ENCODE measurements around the gene SRP14.

The SRP14 gene

DNA sequence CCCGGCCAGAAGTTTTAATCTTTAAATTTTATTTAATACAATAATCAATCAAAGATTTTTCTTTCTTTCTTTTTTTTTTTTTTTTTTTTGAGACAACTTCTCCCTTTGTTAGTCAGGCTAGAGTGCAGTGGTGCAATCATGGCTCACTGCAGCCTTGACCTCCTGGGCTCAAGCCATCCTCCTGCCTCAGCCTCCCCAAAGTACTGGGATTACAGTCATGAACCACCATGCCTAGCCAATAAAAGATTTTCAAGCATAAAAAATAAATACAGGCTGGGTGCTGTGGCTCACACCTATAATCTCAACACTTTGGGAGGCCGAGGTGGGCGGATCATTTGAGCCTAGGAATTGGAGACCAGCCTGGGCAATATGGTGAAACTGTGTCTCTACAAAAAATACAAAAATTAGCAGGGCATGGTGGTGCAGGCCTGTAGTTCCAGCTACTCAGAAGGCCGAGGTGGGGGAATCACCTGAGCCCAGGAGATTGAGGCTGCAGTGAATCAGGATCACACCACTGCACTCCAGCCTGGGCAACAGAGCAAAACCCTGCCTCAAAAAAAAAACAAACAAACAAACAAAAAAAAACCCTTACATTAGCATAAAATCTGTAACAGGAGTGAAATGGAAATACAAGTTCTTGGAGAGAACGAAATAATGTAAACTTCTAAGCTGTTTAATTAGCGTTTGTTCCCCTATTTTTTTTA lies 29.1 kb upstream of the SRP14 start:
- no peak for DNase-seq

DNA sequence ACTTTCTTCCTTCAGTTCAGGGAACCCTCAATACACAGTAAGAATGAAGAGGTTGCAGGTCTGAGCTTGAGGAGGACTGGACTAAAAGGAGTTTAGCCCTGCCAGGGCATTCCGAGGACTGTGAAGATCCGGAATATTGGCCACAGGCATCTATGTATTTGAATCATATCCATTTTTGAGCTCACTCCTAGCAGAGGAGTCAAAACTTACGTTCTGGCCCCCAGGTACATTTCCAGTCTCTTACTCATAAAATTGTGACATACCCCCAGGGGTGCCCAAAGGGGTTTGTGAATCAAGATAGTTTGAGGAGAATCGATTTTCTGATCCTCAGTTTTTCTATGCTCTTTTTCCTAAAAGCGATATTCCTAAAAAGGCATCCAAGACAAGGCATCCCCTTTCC lies 27.6 kb upstream of the SRP14 start:
- no peak for DNase-seq

DNA sequence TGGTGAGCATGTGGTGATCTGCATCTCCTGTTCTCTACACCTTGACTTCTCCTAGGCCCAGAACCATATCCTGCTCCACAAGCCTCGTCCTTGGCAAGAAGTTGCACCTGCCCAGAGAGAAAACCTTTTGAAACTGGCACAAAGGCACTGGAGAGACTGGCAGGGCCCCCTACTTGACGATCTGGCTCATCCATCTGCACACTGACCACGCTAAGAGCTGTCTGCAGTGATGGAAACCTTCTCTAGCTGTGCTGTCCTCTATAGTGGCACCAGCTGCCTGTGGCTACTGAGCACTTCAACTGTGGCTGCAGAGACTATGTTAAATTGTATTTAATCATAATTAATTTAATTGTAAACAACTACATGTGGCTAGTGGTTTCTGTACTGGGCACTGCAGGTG lies 26.2 kb upstream of the SRP14 start:
- DNase-seq: peak; percentile 86

DNA sequence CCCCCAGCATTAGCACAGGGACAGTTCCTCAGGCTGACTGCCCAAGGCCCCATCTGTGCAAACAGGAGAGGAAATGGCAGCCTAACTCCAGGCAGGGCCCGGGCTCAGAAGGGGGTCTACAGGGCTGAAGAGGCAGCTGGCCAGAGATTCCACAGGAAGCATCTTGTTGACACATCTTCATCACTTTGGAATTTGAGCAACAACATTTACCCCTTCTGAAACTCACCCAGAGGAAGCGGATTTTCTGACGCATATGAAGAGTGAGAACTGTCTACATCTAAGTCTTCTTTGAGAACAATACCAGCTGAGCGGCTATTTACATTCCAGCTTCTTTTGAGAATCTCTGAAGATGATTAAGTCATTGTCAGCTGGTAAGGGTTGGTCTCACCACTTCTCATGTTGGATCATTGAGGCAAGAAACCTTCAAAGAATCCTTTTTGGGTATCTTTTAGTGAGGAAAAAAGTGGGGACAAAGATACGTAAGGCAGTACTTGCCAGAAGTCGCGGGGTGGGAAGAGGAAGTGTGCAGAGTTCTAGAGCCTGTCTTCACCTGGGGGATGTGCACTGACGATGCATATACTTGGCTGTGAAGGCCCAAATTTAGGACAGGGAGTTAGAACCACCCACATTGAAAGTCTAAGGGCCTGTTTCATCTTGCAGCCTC lies 25.4 kb upstream of the SRP14 start:
- DNase-seq: peak; percentile 62

DNA sequence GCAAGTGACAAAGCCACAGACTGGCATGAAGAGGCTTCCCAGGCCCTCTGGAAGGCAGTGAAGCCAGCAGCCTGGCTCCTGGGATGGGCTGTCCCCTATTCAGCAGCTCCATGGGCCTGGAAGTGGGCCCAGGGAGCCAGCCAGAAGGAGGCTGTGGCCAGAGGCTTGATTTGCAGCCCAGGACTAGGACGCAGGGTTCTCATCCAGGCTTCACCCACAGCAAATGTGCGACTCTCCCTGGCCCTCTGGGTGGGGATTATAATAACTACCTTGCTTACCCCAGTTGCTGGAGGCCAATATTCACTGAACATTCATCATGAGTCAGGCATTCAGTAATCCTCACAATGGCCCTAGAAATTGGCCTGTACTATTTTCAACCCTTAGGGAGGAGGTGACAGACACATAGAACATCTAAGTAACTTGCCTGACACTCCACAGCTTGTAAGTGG lies 24.6 kb upstream of the SRP14 start:
- DNase-seq: no peak

DNA sequence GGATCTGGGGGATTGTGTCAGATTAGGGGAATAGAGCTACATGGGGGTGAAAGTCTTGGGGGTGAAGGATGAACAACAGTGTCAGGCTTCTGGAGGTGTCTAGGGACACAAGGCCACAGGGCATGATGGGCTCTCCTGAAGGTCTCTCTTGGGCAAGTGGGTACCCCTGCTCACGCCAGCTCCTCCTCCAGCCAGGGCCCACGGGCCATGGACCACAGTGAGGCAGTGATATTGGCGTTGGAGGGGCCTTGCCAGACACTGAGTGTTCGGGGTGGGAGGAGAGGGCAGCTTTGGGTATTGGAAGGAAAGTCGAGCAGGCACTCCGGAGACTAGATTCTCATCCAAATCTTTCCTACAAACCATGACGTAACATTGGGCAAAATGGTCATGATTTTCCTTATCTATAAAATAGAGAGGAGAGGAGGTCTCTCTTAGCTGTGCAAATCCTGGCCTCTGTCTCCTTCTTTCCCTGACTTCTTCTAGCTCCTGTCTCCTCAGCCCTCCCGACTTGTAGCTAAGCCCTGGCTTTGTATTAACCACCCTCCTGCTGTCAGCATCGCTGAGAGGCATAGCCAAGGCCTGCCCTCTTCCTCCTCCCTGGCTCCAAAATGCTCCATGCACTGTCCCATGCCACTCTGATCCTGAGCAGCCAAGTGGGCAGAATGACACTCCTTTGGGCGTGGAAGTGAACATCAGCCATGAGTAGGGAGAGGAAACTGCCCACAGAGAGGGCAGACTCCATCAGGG lies 24.0 kb upstream of the SRP14 start:
- DNase-seq: no peak

DNA sequence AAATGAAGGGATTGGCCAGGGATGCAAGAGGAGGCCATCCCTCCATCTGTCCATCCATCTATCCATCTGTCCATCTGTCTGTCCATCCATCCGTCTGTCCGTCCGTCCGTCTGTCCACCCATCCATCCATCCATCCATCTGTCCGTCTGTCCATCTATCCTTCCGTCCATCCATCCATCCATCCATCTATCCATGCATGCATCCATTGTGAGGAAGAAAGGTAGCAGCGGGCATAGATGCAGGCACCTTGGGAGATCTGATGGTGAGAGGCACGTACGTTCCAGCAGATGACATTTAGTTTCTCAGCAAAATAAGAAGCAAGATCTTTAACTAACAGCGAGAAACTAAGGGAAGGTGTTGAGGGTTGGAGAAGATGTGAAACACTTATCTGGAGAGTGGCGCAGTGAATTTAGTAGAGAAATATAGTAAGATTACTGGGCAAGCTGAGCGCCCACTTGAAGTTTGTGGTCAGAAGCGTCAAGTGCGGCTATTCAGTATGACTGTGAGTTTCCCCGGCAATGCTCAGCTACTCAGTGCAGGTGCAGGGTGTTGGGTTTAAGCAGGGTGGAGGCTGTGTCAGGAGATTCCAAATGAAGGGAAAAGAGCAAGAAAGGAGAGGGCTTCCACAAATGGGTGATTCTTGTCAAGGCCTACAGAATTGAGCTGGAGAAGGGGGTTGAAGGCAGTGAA lies 22.4 kb upstream of the SRP14 start:
- no peak for DNase-seq

DNA sequence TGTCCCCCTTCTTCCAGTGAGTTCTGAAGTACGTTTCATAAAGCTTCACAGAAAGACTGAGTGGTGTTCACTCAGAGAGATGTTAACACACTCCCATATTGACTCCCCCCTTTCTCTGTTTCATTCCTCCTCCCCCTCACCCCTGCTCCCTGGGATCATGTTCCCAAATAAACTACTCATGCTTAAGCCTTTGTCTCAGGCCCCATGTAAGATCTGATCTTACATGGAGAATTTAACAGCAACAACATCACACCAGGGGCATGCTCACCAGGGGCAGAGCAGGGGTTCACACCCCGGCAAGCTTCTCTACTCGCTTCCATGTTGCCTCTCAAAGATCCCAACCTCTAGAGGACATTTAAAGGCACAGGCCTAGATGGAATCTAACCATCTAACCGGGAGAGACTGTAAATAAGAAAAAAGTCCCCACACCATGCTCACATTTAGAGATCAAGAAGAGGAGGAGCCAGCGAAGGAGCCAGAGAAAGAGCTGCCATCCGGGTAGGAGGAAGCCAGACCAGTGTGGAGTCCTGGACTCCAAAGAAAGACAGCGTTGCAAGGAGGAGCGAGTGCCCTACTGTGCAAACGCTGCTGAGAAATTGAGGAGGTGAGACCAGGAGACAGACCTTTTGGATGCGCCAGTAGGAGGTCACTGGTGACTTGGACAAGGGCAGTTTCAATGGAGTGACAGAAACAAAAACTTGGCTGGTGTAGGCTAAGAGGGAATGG lies 21.4 kb upstream of the SRP14 start:
- DNase-seq: no peak

DNA sequence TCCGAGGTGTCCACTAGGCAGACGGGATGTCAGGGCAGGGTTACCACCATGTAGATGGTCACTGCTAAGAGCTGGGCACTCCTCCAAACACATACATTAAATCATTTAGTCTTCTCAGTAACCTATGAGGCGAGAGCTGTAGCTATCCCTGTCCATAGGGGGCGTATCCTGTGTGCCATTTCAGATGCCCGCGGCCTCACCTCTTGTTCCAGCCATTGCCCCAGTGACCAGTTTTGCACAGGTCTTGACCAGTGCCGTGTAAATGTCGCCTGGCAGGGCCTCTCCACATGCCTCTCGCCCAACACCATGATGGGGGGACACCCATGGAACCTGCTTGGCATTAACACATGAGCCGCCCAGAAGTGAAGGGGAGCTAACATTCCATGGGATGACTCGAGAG lies 20.8 kb upstream of the SRP14 start:
- no peak for DNase-seq

DNA sequence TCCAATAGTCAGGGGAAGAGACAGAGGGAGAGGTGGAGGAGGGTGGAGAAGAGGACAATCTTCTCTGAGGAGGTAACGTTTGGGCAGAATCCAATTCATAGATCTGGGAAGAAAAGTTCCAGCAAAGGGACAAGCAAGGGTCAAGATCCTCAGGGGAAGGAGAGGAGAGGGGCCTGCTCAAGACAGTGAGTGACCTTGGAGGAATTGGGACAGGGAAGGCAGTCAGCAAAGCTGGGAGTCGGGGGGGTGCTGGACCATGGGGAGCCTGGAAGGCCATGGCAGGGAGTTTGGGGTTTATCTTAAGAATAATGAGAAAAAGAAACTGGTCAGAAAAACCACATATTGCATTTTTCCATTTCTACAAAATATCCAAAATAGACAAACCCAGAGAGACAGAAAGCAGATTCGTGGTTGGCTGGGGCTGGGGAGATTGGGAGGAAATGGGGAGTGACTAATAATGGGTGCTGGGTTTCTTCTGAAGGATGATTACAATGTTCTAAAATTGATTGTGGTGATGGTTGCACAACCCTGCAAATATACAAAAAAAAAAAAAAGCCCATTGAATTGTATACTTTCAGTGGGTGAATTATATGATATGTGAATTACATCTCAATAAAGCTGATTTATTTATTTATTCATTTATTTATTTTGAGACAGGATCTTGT lies 19.6 kb upstream of the SRP14 start:
- DNase-seq: no peak

DNA sequence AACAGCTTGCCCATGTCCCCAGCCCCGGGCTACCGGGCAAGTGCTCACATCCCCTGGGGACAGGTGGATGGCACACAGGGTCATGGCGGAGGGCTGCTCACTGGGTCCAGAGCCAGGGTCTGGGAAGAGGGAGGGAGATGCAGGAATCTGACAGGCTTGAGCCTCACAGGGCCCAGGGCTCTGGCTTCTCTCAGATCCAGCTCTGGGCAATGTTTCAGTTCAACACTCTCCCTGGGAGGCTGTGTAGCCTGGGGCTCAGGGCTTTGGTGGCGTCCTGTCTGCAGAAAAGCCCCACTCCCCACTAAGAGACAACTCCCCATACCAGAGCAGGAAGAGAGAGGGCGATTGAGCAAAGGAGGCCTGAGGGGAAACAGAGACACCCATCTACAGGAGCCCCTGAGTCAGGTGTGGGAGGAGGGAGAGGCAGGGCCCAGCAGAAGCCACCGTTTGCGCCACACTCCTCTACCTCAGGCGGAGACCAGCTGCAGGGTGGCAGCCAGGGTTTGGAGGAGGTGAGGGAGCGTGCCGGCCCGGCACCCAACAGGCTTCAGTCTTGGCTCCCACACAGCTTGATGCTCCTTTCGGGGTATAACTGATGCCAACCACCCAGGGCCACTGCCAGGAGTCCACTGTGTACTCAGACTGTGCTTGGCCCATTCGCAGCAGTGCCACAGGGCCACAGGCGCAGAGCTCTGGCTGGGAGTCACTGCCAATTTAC lies 16.8 kb upstream of the SRP14 start:
- no peak for DNase-seq

DNA sequence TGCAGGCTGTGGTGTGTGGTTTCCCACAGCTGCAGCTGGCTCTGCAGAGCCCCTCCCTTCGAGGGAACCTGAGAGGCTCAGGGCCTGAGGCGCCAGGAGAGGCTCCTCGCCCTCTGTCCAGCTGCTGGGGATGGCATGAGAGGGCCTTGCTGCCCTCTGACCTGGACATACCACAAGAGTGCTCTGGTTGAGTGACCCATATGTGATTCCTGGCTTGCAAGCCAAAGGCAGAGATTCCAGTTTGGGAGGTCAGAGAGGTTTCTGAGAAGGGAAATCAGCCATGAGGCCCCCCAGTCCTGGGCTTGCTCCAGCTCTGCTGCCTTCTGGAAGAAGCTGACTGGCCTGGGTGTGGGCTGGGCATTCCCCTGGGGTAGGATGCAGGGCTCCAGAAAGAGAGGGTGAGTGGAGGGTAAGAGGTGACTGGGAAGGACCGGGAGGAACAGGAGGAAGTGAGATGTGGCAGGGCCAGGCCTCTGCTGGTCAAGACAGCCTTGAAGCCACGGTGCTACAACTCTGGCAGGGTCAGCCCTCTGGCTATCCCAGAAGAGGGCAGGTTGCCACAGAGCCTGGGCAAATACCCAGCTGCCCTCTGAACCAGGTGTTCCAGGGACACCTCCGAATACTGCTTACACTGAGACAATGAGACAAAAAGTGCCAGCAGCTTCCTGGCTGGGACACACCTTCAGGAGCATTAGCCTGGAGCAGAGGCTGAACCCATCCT lies 16.0 kb upstream of the SRP14 start:
- DNase-seq: peak; percentile 85

DNA sequence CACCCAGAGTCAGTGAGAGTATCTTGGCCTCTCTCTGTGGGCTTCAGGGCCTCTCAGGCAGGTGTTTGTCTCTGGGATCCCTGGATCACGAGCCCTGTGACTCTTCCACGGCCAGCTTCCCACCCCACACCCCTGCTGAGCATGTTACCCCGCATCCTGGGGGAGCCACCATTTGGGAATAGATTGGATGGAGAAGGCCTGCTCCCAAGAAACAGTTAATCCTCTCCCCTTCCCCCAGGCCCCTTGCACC lies 15.5 kb upstream of the SRP14 start:
- DNase-seq: no peak

DNA sequence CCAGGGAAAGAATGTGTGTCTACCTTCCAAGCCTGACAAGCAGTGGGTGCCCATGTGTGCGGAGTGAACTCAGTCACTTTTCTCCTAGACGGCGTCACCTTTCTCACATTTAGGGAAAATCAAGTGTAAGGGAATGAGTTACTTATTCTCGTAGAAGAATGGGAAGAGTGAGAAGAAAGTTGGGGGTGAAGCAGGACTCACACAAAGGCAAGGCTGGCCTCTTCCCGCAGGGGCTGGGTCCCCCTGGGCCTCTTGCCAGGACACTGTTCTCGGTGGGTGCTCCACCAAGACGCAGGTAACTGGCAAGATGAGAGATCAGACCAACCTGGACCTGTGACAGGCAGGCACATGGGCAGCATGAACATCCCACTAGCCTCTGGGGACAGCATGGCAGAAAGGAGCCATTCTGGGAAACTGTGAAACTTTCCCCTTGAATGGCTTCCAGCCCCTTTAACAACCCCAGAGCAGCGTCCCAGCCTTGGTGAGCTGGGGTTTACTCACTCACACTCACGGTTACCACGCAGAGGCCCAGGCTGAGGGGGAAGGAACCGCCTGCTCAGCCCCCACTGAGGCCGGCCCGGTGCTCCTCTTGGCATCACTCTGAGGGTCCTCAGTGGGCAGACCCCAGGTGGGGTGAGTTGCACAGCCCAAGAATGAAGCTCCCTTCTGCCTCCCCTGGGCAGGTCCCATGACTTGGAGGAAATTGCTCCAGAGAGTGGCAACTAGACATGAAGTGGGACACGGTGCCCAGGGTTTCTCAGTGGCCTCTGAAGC lies 15.0 kb upstream of the SRP14 start:
- no peak for DNase-seq

DNA sequence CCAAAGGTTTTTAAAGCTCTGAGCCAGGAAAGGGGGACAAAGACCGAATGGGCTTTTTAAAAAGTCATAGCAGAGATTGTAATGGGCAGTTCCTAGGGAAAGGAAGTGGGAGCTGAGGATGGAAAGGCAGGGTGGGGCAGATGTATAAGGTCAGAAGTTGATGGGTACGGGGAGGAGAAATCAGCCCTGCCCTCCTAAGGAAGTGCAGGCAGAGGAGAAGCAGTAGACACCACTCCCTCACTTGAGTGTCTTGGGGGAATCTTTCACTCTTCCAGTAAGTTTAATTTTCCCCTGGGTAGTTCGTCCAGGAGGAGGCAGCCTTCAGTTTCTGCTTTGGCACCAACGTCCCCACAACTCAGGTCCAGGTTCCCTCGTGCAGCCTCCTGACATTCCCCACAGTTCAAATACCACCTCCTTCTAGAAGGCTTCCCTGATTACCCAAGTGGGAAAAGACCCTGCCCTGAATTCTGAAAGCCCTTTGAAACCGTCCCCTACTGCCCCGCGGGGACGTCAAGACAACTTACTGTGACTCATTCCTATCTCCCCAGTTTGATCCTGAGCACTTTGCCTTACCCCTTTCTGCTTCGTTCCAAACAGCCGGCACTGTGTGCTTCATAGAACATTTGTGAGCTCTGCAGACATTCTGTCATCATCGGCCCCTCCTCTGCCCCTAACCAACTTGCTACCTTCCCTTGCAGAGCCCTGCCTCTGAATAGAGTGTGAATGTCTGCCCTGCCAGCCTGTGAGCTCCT lies 14.3 kb upstream of the SRP14 start:
- no peak for DNase-seq

DNA sequence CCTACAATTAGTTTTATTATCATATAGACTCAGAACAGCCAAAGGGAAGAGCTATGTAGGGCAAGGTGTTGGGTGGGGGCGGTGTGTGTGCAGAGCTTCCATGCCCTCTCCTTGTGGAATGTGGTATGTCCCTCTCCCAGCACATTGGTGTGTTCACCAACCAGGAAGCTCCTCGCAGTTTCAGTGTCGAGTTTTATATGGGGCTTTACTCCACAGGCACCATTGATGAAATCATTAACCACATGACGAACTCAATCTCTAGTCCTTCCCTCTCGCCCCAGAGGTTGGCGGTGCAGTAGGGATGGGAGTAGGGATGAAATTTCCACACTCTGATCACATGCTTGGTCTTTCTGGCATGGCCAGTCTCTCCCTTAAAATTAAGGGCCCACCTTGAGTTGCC lies 13.6 kb upstream of the SRP14 start:
- no peak for DNase-seq

DNA sequence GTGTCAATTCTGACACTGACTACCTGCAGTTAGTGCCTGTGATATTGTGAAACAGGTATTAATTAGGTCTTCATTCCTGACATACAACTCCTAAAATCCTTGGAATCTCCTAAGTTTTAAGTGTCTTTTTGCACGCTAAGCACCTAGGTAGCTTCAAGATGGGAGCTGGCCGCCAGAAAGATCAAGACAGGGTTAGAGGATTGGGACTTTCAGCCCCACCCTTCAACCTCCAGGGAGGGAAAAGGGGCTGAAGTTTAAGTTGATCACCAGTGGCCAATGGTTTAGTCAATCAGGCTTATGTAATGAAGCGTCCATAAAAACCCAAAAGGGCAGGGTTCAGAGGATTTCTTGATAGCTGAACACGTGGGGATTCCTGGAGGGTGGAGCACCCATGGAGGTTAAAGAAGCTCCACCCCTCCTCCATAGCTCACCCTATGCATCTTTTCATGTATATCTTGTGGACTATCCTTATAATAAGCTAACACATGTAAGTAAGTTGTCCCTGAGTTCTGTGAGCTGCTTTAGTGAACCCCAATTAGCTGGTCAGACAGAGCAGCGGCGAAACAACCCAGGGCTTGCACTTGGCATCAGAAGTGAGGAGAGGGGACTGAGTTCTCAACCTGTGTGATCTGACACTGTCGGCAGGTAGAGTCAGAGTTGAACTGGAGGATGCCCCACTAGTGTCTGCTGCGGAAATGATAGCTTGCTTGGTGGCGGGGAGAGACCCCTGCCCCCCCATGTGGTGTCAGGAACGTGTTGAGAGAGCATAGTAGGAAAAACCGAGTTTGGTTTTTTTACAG lies 12.8 kb upstream of the SRP14 start:
- no peak for DNase-seq

DNA sequence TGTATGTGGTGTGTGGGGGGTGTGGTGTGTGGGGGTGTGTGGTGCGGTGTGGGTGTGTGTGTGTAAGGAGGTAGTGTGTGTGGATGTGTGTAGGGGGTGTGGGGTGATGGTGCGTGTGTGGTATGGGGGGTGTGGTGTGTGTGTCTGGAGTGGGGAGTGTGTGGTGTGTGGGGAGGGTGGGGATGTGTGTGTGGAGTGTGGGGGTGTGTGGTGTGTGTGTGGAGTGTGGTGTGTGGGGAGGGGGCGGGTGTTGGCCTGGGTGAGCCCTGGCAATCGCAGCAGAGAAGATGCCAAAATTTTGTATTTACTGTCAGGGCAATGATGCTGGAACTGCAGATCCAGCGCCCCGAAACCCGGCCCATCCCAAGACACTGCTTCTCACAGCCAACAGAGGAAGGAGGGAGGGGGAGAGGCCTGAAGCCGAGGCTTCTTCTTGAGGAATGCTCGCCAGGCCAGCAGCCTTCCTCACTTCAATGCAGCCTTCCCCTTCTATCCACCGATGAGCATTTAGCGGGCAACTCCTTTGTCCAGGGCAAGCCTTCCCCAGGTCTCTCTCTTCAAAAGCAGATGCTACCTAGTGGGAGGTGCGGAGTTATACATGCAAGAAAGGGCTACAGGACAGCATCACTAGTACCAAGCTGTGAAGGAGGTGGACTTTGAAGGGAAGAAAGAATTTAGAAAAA lies 11.9 kb upstream of the SRP14 start:
- DNase-seq: no peak
